LNCaP clone FGC (cell line): Measurements from ENCODE around the gene USP6NL.
"Not testable (repeated sequence)": the region's sequence is repeated elsewhere in the genome, so short reads cannot be mapped to it uniquely, and the experiment has no call there.

Source experiments
- DNase-seq: peaks from one replicate; pipeline ENCODE4 v3.0.0-alpha.2; 2011; ENCODE audit warnings: low read depth
- H3K4me3 ChIP-seq: 2 replicates; pipeline ENCODE4 v1.5.1; 2011; ENCODE audit warnings: mild to moderate bottlenecking, low read depth, low read length, control low read depth
- TF ChIP-seq, protein P1 (sequence below): IDR thresholded peaks from 2 replicates; pipeline ENCODE4 v1.5.1; 2012; ENCODE audit warnings: mild to moderate bottlenecking; ENCODE audit not compliant: control insufficient read depth, insufficient read depth; ENCODE audit errors: extremely low read depth

Gene USP6NL

DNA sequence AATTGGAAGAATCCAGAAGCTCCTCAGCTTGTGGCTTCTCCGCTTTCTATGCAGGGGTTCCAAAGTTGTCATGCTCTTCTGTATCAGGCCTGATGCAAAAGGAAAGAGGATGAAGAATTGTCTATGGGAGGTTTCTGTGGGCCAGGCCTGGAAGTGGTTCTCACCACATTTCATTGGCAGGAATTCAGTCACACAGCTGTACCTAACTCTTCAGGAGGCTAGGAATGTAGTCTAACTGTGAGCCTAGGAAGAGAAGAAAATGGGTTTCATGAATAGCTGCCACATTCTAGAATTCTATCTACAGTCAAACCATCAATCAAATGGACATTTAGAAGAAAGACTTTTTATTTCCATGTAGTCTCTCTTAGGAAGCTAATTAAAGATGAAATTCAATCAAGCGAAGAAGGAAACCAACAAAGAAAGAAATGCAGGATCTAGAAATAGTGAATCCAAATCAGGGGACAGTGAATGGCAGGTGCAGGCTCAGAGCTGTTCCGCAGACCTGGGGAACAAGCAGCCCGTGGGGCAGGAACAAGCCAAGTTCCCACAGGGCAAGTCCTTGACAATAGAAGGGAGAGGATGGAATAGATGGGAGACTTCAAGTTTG lies 25.4 kb upstream of the USP6NL start:
- TF ChIP-seq, protein P1, sequence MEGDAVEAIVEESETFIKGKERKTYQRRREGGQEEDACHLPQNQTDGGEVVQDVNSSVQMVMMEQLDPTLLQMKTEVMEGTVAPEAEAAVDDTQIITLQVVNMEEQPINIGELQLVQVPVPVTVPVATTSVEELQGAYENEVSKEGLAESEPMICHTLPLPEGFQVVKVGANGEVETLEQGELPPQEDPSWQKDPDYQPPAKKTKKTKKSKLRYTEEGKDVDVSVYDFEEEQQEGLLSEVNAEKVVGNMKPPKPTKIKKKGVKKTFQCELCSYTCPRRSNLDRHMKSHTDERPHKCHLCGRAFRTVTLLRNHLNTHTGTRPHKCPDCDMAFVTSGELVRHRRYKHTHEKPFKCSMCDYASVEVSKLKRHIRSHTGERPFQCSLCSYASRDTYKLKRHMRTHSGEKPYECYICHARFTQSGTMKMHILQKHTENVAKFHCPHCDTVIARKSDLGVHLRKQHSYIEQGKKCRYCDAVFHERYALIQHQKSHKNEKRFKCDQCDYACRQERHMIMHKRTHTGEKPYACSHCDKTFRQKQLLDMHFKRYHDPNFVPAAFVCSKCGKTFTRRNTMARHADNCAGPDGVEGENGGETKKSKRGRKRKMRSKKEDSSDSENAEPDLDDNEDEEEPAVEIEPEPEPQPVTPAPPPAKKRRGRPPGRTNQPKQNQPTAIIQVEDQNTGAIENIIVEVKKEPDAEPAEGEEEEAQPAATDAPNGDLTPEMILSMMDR, result no peak
- DNase-seq, result no peak
- H3K4me3 ChIP-seq, result no peak overlapping the region

DNA sequence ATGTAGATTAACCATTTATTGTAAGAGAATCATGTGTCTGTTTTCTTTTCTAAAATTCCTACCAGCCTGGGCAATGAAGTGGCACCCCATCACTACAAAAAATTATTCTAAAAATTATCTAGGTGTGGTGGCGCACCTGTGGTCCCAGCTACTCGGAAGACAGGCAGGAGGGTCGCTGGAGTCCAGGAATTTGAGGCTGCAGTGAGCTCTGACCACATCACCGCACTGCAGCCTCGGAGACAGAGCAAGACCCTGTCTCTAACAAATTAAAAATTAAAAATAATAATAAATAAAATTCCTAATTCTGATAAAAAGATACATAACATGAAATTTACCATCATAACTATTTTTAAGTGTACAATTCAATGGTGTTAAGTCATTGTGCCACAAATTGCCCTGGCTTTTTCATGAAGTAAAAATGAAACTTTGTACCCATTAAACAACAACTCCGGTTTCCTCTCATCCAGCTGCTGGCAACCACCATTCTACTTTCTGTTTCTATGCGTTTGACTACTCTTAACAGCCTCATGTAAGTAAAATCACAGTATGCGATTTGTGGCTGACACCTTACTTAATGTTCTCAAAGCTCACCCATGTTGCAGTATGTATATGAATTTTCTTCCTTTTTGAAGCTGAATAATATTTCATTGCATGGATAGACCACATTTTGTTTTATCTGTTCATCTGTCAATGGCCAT lies 20.6 kb upstream of the USP6NL start:
- no peak overlapping the region for H3K4me3 ChIP-seq
- TF ChIP-seq, protein P1, result no peak
- no peak for DNase-seq

DNA sequence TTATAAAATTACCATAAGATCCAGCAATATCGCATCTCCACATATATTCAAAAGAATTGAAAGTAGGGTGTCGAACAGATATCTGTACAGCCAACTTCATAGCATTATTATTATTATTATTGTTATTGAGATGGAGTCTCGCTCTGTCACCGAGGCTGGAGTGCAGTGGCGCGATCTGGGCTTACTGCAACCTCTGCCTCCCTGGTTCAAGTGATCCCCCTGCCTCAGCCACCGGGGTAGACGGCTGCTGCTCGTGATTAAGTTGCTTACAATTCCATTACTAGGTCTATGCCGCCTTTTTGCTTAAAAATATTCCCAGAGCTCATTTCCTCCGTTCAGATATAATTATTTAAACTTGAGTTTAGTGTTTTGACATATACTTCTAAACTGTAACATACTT lies 19.8 kb upstream of the USP6NL start:
- H3K4me3 ChIP-seq, result no peak overlapping the region

DNA sequence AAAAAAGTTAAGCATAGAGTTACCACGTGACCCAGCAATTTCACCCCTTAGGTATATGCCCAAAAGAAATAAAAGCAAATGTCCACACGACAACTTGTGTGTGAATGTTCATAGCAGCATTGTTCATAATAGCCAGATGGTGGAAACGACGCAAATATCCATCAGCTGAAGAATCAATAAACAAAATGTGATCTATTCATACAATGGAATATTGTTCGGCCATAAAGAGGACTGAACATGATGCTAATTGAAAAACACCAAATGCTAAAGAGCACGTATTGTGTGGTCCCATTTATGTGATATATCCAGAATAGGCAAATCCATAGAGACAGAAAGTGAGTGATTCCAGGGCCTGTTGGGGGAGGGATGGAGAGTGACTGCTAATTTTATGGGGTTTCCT lies 18.3 kb upstream of the USP6NL start:
- DNase-seq, result no peak
- TF ChIP-seq, protein P1, result no peak
- no peak overlapping the region for H3K4me3 ChIP-seq

More for the DNA sequence above, 19.8 kb upstream of the USP6NL start:
- DNase-seq, result no peak
- TF ChIP-seq, protein P1, result no peak

DNA sequence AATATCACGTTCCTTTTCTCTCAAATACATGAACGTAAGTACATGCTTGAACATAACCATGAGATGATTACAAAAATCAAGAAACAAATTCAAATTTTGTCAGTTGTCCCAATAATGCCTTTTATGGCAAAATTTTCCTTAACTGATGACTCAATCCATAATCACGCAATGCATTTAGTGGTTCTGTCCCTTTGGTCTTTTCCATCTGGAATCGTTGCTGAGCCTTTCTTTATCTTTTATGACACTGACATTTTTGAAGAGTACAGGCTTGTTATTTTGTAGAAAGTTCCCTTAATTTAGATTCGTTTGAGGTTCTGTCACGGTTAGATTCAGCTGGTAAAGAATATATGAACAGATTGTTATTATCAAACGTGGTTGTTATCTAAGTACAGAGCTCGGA lies 16.5 kb upstream of the USP6NL start:
- not testable (repeated sequence) for H3K4me3 ChIP-seq, DNase-seq

DNA sequence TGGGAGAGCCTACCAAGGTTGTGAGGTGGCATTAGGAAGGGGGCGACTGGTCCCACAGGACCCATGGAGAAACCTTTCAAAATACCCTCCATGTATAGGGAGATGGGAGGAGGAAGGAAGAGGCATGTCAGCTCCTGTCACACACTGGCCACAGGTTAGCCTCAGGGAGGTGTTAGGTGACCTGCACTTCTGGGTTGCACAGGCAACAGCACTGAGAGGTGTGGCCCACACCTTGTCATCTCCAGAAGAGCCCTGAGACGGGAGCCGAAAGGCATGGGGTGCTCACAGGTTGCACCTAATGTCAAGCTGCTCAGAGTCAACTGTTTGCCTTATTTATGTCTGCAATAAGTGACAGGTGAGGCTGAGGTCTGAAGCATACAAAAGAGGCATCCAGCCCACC lies 14.6 kb upstream of the USP6NL start:
- no peak for DNase-seq
- TF ChIP-seq, protein P1, result no peak
- H3K4me3 ChIP-seq, result no peak overlapping the region

DNA sequence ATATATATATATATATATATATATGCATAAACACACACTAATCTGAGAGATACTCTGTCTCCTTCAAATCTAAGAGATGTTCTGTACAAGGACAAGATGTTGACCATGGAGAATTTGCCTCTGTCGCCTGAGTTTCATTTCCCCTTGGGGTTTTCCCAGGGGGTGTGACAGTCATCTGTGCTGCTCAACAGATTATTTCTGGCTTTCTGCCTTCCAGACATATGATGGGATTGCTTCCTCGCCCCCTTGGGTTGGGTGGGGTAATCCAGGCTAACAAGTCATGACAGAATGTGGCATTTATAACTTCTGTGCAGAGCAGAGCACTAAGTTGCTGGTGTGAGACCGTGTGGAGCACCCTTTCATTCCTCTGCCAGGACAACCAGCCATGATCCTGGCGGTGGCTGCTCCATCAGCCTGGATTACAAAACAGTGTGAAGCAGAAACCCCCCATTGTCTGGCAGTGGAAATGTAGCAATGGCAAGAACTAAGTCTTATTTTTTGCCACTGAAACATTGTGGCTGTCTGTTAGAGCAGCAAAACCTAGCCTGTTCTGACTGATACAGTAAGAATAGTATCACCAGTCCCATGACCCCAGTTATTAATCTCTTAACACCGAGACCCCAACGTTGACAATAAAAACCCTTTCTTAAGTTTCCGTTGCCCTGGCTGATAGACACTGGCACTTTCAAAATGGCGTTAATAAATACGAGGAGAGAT lies 13.7 kb upstream of the USP6NL start:
- no peak overlapping the region for H3K4me3 ChIP-seq
- TF ChIP-seq, protein P1, result no peak
- no peak for DNase-seq
